ENCODE measurements around the gene ATOH8. TPM values are rescaled to one million over a fixed set of nuclear protein-coding genes. Genes with fewer than 3 reads are reported as not detected.

ATOH8 gene
- total and polyA plus RNA-seq, 2 experiments from 2014 or later, result 12.7 to 50.1 TPM

- Histone ChIP-seq H3K4me2 (ENCODE audit: unreplicated experiment) (no peak overlapping the region), H3K9me3 (ENCODE audit: low read depth) (no peaks in the 10 kb centered on the region), H3K4me3 (no peak overlapping the region), H4K20me1 (ENCODE audit: insufficient read depth) (no peaks in the 10 kb centered on the region), H3K79me2 (ENCODE audit: insufficient read depth) (0 out of 2 replicates have a peak, but pooled peaks cover 8% of the 10 kb centered on the region), H3K27me3 (replicated peaks; ENCODE audit: insufficient read depth) (no peaks in the 10 kb centered on the region), H2AFZ (no peak overlapping the region), H3F3A (ENCODE audit: insufficient read depth) (peaks cover 47% of the 10 kb centered on the region), H3K9me2 (ENCODE audit: insufficient read depth) (no peaks in the 10 kb centered on the region), H3K36me3 (ENCODE audit: low read depth) (no peaks in the 10 kb centered on the region), H3K4me1 (ENCODE audit: insufficient read depth) (peaks cover 38% of the 10 kb centered on the region), H3K9ac (no peak overlapping the region), H3K27ac (no peak overlapping the region)
- WGBS, 2 experiments (ENCODE audit: low coverage in 1 of 2, low lambda C conversion rate in 2 of 2, missing lambda C conversion rate in 2 of 2), result 95 to 100% methylated on average over 3 of the region's 3 CpGs
- DNase-seq, result no peak
- in situ Hi-C loops (cut with MboI), result no loop called here
- no peak for TF ChIP-seq EZH2 (IDR thresholded peaks at IDR 0.05; ENCODE audit: insufficient read depth, poor library complexity, severe bottlenecking)
- TF ChIP-seq EZH2phosphoT487 (IDR thresholded peaks at IDR 0.05; ENCODE audit: insufficient read depth, low read depth), result no peak
Measured at GRCh38 chr2:85788603-85789002, 34.8 kb downstream of the ATOH8 start.

DNA sequence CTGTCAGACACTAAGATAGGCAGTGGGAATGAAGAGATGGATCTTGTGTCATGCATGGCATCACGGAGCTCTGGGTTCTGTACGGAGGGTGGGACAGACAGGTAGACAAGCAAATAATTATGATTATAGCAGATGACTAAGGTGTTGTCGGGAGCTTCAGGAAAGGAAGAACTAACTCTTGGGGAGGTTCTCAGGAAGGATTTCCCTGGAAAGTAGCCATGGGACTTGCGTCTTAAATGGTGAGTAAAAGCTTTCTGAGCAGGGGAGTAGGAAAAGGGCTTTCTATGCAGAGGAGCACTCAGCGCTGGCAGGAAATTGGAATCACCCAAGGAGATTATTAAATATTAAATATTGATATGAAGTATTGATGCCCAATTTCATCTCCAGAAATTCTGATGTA lies 35.5 kb downstream of the ATOH8 start:
- peaks cover 36% of the 10 kb centered on the region for H3K4me1 ChIP-seq (ENCODE audit: insufficient read depth)
- no peaks in the 10 kb centered on the region for H3K9me2 ChIP-seq (ENCODE audit: insufficient read depth)
- TF ChIP-seq EZH2phosphoT487 (IDR thresholded peaks at IDR 0.05; ENCODE audit: insufficient read depth, low read depth), result no peak
- TF ChIP-seq EZH2 (IDR thresholded peaks at IDR 0.05; ENCODE audit: insufficient read depth, poor library complexity, severe bottlenecking), result no peak
- H3K4me2 ChIP-seq (ENCODE audit: unreplicated experiment), result no peak overlapping the region
- no peak overlapping the region for H3K4me3 ChIP-seq
- H3K36me3 ChIP-seq (ENCODE audit: low read depth), result no peaks in the 10 kb centered on the region
- no peak for DNase-seq
- H3K27me3 ChIP-seq (replicated peaks; ENCODE audit: insufficient read depth), result no peaks in the 10 kb centered on the region
- 93 to 95% methylated on average over 5 of the region's 5 CpGs for WGBS, 2 experiments (ENCODE audit: low coverage in 1 of 2, low lambda C conversion rate in 2 of 2, missing lambda C conversion rate in 2 of 2)
- H4K20me1 ChIP-seq (ENCODE audit: insufficient read depth), result no peaks in the 10 kb centered on the region
- in situ Hi-C loops (cut with MboI), result no loop called here
- peaks cover 44% of the 10 kb centered on the region for H3F3A ChIP-seq (ENCODE audit: insufficient read depth)
- no peak overlapping the region for H3K9ac ChIP-seq
- H3K9me3 ChIP-seq (ENCODE audit: low read depth), result no peaks in the 10 kb centered on the region
- H3K27ac ChIP-seq, result no peak overlapping the region
- no peak overlapping the region for H2AFZ ChIP-seq
- 0 out of 2 replicates have a peak, but pooled peaks cover 3% of the 10 kb centered on the region for H3K79me2 ChIP-seq (ENCODE audit: insufficient read depth)

GRCh38 chr2:85790032-85790431 lies 36.2 kb downstream of the ATOH8 start:
- H3K36me3 ChIP-seq (ENCODE audit: low read depth), result no peaks in the 10 kb centered on the region
- no peaks in the 10 kb centered on the region for H3K79me2 ChIP-seq (ENCODE audit: insufficient read depth)
- 59 to 70% methylated on average over 4 of the region's 4 CpGs for WGBS, 2 experiments (ENCODE audit: low coverage in 1 of 2, low lambda C conversion rate in 2 of 2, missing lambda C conversion rate in 2 of 2)
- no peak for DNase-seq
- no peaks in the 10 kb centered on the region for H3K9me2 ChIP-seq (ENCODE audit: insufficient read depth)
- no peaks in the 10 kb centered on the region for H3K9me3 ChIP-seq (ENCODE audit: low read depth)
- H4K20me1 ChIP-seq (ENCODE audit: insufficient read depth), result no peaks in the 10 kb centered on the region
- H3K27me3 ChIP-seq (replicated peaks; ENCODE audit: insufficient read depth), result no peaks in the 10 kb centered on the region
- H3K27ac ChIP-seq, result no peak overlapping the region
- H2AFZ ChIP-seq, result no peak overlapping the region
- no peak overlapping the region for H3K9ac ChIP-seq
- in situ Hi-C loops (cut with MboI), result no loop called here
- TF ChIP-seq EZH2 (IDR thresholded peaks at IDR 0.05; ENCODE audit: insufficient read depth, poor library complexity, severe bottlenecking), result no peak
- no peak for TF ChIP-seq EZH2phosphoT487 (IDR thresholded peaks at IDR 0.05; ENCODE audit: insufficient read depth, low read depth)
- no peak overlapping the region for H3K4me3 ChIP-seq
- H3K4me1 ChIP-seq (ENCODE audit: insufficient read depth), result peaks cover 30% of the 10 kb centered on the region
- peaks cover 37% of the 10 kb centered on the region for H3F3A ChIP-seq (ENCODE audit: insufficient read depth)
- H3K4me2 ChIP-seq (ENCODE audit: unreplicated experiment), result no peak overlapping the region

DNA sequence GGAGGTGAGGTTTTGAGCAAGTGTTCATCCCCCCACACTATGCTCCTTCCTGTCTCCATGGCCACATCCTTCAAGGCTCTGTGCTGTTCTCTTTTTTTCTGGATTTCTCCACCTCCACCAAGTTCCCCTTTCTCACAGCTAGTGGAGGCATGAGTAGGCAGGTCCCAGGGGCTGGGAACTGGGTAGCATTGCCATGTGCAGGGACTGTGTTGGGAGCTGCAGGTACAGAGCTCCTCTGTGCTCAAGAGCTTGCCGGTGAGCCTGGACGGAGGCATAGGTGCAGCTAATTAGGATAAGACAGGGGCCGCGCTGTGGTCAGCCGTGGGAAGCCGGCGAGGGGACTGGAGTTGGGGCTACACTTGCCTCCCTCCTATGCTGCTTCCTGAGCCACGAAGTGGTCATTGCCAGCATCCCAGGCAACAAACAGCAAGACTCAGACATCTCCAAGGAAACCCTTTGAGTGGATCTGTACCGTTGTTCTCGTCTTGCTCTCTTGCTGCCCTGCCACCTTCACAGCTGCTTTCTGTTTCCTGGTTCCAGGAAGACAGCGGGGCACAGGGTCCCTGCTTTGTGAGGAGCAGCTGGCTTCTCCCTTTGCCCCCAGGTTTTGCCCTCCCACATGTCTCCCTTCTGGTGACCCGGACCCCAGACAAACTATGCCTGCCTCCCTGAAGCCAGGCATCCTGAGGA lies 36.9 kb downstream of the ATOH8 start:
- Histone ChIP-seq H3K4me1 (ENCODE audit: insufficient read depth) (peaks cover 25% of the 10 kb centered on the region), H3K9me2 (ENCODE audit: insufficient read depth) (no peaks in the 10 kb centered on the region), H3K4me3 (no peak overlapping the region), H3K36me3 (ENCODE audit: low read depth) (no peaks in the 10 kb centered on the region), H3K79me2 (ENCODE audit: insufficient read depth) (no peaks in the 10 kb centered on the region), H4K20me1 (ENCODE audit: insufficient read depth) (no peaks in the 10 kb centered on the region), H2AFZ (no peak overlapping the region), H3F3A (ENCODE audit: insufficient read depth) (peaks cover 36% of the 10 kb centered on the region), H3K27me3 (replicated peaks; ENCODE audit: insufficient read depth) (no peaks in the 10 kb centered on the region), H3K9ac (no peak overlapping the region), H3K9me3 (ENCODE audit: low read depth) (no peaks in the 10 kb centered on the region), H3K4me2 (ENCODE audit: unreplicated experiment) (no peak overlapping the region), H3K27ac (no peak overlapping the region)
- 77 to 82% methylated on average over 12 of the region's 12 CpGs for WGBS, 2 experiments (ENCODE audit: low coverage in 1 of 2, low lambda C conversion rate in 2 of 2, missing lambda C conversion rate in 2 of 2)
- in situ Hi-C loops (cut with MboI), result no loop called here
- TF ChIP-seq EZH2phosphoT487 (IDR thresholded peaks at IDR 0.05; ENCODE audit: insufficient read depth, low read depth) (no peak), EZH2 (IDR thresholded peaks at IDR 0.05; ENCODE audit: insufficient read depth, poor library complexity, severe bottlenecking) (no peak)
- DNase-seq, result no peak

All from GM23248 (cell line).